ENCODE data around the gene SFXN3.

Gene SFXN3

DNA sequence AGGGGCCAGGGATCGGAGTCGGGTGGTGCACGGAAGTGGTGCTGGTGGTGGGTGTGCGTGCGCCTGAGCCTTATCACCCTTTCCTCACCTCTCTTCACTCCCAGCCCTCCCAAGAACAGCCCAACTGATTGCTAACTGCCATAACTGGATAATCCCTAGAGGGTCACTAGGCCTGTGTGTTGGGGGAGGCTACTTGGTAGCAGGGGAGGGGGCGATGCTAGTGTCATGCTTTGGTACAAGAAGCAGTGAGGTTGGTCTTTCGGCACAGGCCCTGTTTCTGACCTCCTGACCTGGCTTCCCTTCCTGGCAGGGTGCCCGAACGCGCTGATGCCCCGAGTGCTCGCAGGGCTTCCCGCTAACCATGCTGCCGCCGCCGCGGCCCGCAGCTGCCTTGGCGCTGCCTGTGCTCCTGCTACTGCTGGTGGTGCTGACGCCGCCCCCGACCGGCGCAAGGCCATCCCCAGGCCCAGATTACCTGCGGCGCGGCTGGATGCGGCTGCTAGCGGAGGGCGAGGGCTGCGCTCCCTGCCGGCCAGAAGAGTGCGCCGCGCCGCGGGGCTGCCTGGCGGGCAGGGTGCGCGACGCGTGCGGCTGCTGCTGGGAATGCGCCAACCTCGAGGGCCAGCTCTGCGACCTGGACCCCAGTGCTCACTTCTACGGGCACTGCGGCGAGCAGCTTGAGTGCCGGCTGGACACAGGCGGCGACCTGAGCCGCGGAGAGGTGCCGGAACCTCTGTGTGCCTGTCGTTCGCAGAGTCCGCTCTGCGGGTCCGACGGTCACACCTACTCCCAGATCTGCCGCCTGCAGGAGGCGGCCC, 31.4 kb downstream of the SFXN3 start:
- peak; percentile 91 for TF ChIP-seq CTCF (IDR thresholded peaks at IDR 0.05; ENCODE audit: extremely low read depth, insufficient read depth, missing control alignments)
- in situ Hi-C loops (cut with MboI; ENCODE audit: low pct_unique_long_range_greater_than_20kb, low sequenced_read_pairs, unreplicated experiment) = no loop called here
- peak; percentile 82 for DNase-seq (ENCODE audit: low spot score)

DNA sequence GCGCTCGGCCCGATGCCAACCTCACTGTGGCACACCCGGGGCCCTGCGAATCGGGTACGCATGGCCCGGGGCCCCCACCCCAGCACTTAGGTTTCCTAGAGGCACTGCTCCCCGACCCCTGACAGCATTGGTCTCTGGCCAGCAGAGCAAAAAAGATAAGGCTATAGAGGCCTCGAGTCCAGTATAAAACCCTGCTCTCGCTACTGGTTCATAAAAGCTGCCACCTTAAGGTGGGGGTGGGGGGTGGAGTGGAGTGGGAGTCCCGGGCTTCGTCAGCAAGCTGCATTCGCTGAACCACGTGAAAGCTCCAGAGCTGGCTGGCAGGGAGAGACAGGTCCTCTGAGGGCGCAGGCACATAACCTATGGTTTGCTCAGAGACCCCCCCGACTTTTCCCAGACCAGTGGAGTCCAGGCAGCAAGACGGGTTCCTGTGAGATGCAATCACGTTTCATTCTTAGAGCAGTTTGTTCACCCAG, 32.1 kb downstream of the SFXN3 start:
- DNase-seq (ENCODE audit: low spot score) = no peak
- in situ Hi-C loops (cut with MboI; ENCODE audit: low pct_unique_long_range_greater_than_20kb, low sequenced_read_pairs, unreplicated experiment) = no loop called here
- no peak for TF ChIP-seq CTCF (IDR thresholded peaks at IDR 0.05; ENCODE audit: extremely low read depth, insufficient read depth, missing control alignments)

DNA sequence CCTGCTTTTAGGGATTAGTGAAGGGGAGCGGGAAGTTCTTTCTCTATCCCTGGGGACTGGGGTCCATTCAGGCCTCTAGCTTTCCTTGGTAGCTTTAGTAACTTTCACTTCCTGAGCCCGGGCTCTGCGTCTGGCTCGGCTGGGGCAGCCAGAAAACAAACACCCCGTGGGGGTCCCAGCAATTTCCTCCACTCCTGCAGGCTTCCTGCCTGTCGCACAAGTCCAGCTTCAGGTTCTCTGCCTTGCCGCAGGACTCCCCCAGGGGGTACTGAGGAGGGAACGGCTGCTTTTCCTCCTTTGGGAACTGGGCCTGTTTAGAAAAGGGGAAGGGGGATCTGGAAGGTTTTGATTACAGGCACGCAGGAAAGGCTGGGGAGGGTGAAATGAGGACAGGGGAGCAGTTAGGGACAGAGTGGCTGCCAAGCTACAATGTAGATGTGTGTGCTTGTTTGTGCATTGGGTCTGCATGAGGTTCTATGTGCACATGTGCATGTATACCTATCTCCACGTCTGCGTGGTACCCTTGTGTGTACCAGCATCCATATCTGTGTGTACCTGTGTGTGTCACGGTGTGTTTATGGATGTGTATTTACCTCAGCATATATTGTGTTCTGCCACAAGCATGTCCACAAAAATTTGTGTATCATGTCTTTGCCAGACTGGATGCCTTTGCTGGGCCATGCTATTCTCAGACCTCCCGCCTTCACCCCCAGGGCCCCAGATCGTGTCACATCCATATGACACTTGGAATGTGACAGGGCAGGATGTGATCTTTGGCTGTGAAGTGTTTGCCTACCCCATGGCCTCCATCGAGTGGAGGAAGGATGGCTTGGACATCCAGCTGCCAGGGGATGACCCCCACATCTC, 32.7 kb downstream of the SFXN3 start:
- in situ Hi-C loops (cut with MboI; ENCODE audit: low pct_unique_long_range_greater_than_20kb, low sequenced_read_pairs, unreplicated experiment) = no loop called here
- no peak for DNase-seq (ENCODE audit: low spot score)
- no peak for TF ChIP-seq CTCF (IDR thresholded peaks at IDR 0.05; ENCODE audit: extremely low read depth, insufficient read depth, missing control alignments)

- DNase-seq (ENCODE audit: low spot score) = no peak
- in situ Hi-C loops (cut with MboI; ENCODE audit: low pct_unique_long_range_greater_than_20kb, low sequenced_read_pairs, unreplicated experiment) = no loop called here
- TF ChIP-seq CTCF (IDR thresholded peaks at IDR 0.05; ENCODE audit: extremely low read depth, insufficient read depth, missing control alignments) = no peak
Measured at GRCh38 chr10:101064415-101065030, 33.5 kb downstream of the SFXN3 start.

GRCh38 chr10:101065481-101066145, 34.6 kb downstream of the SFXN3 start:
- DNase-seq (ENCODE audit: low spot score) = no peak
- in situ Hi-C loops (cut with MboI; ENCODE audit: low pct_unique_long_range_greater_than_20kb, low sequenced_read_pairs, unreplicated experiment) = no loop called here
- TF ChIP-seq CTCF (IDR thresholded peaks at IDR 0.05; ENCODE audit: extremely low read depth, insufficient read depth, missing control alignments) = no peak
